COR-L47 (cell line): ENCODE results near the gene REEP5.
"Not testable (repeated sequence)": the region's sequence is repeated elsewhere in the genome, so short reads cannot be mapped to it uniquely, and the experiment has no call there.

Source experiments
- DNase-seq: peaks from one replicate; lab custom pipeline; 2025; lab: John Stamatoyannopoulos, UW

Gene REEP5

DNA sequence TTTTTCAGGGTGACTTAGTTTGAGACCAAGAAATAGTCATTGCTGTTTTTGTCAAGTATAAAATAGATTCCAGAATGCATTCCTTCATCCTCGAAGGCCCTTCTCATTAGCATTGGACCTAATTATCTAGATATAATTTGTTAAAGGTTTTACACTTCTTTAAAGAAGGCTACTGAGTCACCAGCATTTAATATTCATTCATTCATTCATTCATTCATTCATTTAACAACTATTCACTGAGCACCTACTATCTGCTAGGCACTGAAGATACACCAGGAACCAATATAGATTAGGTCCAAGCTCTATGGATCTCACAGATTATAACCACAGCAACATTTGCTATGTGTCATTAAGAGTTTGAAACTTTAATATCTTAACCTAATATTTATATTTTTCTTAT lies 11.1 kb upstream of the REEP5 start:
- no peak for DNase-seq

DNA sequence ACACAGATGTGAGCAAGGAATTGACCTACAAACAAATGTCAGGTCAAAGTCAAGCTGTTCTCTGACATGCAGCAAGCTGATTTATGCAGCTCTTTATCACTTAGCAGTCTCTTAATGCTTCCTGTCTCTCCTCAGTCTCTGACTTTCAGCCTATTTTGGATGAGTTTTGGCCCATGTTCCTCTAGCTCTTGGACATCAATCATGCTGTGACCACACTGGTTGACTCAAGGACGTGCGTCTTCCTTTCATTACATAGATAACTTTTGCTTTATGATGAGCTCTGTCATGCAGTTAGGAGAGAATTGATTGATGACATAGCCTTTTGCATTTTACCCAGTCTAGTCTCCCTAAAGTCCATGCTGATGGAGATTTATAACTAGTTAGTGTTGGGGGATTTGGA lies 9.4 kb upstream of the REEP5 start:
- DNase-seq, result no peak

DNA sequence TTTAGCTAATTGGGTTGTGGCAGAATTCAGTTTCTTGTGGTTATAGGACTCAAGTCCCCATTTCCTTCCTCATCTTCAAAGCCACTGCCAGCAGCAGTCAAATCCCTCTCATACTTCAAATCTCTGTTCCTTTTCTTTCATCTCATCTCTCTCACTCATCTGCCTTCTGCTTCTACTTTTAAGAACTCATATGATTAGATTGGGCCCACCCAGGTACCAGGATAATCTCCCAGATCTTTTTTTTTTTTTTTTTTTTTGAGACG lies 8.0 kb upstream of the REEP5 start:
- DNase-seq, result no peak

DNA sequence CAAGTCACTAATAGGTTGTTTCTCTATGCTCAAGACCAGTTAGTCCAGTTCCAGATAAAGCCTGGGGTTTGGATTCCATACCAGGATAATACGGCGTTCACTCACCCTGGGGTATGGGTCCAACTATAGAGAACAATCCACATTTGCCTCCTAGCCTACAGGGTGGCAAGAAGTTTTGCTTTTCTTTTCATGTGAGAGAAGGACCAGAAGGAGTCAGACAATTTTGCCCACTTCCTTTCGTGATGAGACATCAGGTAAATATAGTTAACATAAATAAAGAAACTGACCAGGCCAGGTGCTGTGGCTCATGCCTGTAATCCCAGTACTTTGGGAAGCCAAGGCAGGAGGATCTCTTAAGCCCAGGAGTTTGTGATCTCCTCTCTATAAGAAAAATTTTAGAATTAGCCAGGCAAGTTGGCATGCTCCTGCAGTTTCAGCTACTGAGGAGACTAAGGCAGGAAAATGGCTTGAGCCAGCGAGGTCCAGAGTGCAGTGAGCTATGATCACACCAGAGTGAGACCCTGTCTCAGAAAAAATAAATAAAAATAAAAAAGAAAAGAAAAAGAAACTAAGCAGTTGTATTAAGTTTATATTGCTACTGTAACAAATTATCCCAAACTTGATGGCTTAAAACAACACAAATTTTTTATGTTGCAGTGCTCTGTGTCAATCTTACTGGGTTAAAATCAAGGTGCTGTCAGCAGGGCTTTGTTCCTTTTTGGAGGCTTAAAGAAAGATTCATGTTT lies 7.5 kb upstream of the REEP5 start:
- no peak for DNase-seq

DNA sequence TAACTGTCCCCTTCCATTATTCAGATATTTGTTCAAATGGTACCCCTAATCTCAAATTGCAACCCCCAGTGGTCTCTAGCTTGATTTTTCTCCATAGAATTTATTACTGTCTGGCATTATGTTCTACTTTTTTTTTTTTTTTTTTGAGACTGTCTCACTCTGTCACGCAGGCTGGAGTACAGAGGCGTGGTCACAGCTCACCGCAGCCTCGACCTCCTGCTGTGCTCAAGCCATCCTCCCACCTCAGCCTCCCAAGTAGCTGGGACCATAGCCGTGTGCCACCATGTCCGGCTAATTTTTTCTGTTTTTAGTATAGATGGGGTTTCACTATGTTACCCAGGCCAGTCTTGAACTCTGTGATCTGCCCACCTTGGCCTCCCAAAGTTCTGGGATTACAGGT lies 2.0 kb upstream of the REEP5 start:
- no peak for DNase-seq

DNA sequence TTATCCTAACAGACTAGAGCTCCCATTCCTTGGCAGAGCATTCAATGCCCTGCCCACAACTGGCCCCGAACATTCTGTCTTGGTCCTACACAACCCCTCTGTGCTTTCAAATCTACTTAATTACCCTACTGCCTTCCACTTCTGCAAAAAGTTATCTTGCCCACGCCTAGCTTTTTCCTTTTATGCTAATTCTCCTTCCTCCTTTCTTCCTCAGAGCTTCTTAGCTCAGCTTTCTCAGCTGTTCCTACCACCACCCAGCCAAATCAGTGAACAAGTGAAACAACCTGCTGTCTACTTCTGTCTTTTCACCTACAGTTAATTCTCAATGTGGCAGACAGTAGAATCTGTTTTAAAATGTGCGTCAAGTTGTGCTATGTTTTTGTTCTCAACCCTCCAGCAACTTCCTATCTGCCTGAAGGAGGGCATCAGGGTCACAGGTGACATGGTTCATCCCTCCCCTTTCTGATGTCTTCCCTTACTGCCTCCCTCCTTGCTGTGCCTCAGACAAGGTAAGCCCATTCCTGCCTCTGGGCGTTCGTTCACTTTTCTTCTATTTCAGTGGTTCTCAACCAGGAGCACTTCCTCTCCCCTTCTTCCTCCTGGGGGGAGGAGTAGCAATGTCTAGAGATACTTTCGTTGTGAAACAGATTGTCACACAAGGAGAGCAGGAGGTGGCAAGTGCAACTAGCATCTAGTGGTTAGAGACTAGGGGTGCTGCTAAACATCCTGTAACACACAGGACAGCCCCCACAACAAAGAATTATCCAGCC lies 1.3 kb upstream of the REEP5 start:
- DNase-seq, result no peak

DNA sequence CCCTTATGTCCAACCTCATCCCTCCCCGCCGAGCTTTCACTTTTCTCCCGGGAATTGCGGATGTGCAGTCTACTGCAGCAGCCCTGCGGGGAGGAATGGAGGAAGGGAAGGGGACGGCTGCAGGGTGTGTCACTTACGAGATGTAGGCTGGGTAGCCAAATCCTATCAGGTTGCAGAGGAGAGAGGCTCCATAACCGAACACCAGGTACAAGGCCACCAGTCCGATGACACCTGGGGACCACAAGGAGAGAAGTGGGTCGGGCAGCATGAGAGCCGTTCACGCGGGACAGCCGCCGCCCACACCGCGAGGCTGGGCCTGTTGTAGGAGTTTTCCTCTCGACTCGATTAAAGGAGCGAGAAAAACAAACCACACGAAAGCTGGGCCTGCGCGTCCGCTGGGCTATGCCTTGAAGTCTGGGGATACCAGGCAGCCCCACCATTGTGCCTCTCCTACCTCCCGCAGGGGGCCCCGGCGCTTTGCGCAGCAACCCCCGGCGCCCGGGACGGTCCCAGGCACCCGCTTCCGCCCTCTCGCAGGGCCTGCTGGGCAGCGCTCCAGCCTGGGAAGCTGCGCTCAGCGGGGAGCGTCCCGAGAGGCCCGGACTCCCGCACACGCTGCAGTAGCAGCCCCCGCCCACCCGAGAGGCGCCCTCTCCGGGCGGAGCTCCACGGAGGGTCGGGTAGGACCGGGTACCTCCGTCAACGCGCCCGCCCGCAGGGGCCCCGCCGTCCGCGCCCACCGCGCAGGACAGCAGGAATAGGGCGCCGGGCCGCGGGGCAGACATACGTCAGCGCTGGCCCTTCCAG lies 798 bp downstream of the REEP5 start:
- peak; percentile 72 for DNase-seq

DNA sequence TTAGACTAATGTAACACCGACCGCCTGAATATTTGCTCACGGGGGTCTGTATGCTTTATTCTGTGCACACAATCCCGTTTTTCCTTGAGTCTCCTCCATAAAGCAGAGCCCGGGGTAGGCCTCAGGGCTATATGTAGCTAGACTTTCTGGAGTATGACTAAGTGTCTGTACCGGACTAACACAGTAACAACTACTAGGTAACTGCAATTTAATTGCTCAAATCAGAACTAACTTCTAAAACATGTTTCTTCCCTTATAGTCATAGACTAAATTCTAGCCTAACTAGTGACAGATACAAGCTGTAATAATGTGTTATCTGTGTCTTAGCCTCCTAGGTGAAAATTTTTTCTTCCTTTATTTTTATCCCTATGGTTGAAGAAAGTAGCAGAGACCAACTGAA lies 2.1 kb downstream of the REEP5 start:
- DNase-seq, result no peak

DNA sequence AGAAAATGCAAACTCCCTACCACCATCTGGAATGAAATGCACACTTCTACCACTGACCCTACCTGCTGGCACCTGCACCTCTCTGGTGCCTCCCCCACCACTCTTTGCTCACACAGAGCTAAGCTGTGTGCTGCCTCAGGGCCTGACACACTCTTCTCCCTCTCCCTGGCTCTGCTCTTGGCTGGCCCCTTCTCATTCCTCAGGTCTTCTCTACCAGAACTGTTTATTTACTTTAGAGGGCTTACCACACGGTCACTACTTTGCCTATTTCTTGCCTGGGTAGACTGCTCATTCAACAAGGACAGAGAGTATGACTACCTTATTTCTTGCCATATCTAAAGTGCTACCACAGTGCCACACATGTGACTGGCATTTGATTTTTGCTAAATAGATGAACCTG lies 3.3 kb downstream of the REEP5 start:
- no peak for DNase-seq

DNA sequence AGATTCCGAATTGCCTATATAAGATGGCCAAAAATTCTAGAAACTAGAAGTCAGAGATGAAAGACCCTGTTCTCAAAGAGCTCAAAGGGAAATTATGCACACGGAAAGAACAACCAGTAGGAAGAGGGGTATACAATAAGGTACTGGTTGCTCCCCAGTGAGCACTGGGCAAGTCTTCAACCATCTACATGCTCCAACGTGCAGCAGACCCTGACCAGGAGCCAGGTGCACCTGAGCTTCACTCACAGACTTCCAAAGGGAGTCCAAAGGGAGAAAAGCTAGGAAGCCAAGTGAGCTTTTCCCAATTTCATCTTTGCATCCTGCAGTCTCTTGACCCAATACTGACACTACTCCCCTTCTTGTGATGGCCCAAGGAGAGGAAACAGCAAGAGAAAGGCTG lies 3.9 kb downstream of the REEP5 start:
- DNase-seq, result no peak

DNA sequence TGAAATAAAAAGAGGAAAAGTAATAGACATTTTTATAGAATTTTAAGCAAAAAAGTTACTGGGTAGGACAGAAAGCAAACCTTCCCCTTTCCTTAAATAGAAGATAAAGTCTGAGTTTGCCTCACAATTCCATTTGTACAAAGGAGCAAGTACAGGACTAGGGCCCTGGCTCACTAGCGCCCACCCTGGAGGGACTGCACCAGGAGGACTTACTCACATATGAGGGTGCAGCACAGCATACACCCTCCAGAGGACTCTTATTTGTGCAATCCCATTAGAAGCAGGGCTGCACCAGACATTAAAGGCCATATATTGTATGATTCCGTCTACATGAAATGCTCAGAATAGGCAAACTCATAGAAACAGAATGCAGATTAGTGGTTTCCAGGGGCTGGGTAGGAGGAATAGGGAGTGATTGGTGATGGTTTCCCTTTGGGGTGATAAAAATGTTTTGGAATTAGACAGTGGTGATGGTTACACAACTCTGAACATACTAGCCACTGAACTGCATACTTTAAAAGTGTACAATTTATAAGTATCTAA lies 4.5 kb downstream of the REEP5 start:
- DNase-seq, result no peak

DNA sequence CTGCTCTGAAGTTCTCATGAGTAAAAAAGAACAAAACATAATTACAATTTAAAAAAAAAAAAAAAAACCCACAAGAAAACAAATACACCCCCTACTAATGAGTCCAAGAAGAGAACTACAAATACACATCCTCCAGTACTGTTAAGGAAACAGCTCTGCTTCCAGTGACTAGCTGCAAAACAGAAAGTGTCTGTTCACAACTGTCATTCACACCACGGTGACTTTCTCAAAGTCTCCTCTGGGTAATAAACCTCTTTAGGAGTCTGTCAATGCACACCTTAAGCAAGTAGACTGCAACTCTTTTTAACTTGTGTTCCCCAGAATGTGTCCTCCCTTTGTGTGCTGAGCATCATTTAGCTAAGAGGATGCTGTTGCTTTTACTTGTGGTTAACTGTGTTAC lies 6.2 kb downstream of the REEP5 start:
- no peak for DNase-seq

DNA sequence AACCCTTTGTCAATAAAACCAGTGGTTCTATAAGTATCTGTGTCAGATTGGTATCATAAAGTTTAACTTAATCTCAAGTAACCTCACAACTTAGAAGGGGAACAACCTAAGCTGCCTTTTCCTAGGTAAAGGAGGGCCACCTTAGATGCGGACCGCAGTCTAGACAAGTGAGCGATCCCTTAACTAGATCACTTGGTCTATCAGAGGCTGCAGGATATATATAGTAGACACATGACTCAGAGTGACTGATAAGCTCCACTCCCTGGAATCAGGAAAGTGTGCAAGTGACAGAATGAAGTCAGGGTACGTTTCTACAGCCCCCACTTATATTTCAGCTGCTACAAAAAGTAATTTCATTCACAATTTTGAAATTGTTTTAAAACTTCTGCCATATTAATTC lies 7.4 kb downstream of the REEP5 start:
- no peak for DNase-seq

DNA sequence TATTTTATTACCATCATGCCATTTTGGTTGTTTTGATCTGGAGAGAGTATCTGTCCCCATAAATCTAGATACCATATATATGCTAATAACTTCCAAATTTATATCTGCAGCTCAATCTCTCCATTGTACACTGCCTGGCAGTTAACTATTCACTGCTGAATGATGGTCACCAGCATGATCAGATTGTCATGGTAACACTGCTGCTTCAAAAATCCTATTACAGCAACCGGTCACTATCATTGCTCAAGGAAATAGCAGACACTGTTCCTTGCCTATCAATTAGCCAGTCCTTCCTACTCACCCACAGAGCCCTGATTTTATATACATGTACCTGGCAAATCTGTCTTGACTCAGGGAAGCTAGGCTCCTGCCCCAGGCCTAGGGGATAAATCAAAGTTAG lies 11.5 kb downstream of the REEP5 start:
- no peak for DNase-seq

DNA sequence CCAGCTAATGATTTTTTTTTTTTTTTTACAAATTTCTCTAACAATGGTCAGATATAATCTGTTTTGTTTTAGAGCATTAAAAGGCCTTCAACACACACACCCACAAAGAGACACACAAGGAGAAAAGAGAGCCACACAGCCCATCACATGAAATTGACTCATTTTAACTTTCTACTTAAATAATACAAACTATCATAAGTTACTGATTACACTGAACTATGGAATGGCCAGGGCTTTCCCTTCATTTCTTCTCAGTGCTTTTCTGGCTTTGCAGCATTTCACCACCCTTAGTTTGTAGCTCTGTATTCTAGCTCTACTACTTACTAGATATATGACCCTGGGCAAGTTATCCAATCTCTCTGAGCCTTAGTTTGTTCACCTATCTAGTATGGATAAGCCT lies 13.2 kb downstream of the REEP5 start:
- DNase-seq, result no peak

DNA sequence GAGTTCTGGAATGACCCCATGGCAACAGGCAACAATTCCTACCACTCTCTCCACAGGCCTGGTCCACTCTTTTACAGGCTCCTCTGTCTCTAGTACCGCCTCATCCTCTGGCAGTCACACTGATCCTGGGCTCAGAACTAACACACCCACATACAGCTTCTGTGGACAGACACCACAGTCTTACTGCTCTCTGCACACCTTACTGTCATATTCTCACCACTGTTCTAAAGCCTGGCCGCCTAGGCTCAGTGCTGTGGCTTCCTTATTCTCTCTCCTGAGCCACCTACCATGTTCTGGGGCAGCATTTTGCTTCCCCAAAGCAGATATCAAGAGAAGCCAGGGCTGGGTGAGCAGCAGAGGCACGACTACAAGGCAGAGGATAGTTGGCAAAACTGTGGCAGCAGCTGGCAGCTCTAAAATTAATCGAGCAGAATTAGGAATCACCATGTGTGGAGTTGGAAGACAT lies 14.8 kb downstream of the REEP5 start:
- DNase-seq, result no peak

DNA sequence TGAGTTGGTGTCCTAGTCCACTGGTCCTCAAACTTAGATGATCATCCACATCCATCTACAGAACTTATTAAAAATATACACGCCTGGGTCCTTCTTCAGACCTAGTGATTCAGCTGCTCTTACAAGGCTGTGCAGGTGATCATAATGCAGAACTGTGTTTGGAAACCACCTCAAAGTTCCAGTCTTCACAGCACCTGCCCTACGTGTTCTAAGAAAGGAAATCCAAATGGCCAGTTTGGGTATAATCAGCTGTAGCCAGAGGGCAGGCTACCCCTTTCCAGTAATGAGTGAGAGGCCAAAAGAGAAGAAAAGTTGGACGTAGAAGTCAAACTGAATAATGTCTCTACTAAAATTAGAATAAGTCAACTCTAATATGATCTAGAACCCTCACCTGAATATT lies 15.4 kb downstream of the REEP5 start:
- no peak for DNase-seq

DNA sequence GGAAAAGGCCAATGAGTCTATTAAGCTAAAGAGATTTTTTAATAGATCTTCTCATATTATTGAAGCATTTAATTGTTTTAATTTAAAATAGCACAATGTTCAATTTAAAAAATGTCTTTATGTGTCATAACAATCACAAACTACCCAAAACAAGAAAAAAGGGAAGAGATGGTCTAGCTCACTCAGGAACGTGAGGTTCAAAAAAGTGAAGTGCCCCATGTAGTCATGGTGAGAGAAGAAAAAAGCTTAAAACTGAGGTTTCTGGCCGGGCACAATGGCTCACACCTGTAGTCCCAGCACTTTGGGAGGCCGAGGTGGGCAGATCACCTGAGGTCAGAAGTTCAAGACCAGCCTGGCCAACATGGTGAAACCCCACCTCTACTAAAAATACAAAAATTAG lies 17.0 kb downstream of the REEP5 start:
- not testable (repeated sequence) for DNase-seq

DNA sequence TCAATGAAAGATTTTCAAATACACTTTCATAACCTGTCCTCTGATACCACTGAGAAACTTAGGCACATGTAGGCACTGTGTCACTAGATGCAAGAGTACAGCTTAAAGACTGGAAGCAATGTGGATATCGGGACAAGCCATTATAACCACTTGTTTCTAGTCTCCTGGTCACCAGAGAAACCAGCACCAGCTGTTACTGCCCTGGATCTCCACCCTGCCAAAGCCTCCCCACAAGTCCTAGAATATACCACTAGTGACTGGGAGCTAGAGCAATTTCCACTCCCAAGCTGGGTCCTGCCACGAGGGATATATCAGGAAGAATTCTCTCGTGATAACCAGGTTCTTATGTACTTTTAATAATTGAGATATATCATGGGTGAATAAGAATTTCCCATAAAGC lies 19.5 kb downstream of the REEP5 start:
- no peak for DNase-seq

DNA sequence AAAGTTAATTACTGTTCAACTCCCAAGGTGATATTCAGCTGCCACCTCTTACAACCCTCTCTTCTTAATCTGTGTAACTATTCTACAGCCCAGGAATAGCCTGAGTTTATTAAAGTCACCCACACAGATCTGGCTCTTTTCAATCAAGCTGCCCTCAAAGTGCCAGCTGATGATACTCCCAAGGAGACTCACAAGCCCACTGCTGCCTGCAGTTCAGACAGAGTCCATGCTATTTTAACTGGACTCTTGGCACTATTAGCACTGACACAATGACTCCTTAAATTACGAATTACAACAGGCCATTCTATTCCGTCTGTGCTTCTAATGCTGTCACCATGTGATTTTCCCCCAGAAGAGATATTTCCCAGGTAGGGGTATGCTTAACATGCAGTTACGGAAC lies 26.3 kb downstream of the REEP5 start:
- DNase-seq, result no peak

DNA sequence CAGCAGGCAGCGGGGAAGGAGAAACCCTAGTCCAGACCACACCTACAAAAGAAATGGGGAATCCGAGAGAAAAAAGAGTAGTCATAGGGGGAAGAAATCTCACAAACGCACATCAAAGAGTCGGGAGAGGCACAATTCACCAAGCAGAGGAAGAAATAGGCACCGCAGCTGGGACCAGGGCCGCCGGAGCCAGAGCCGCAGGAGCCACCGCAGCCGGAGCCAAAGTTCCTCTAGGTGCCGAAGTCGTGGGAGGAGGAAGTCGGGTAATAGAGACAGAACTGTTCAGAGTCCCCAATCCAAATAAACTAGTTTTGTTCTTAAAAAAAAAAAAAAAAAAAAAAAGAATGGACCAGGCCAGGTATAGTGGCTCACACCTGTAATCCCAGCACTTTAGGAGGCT lies 29.3 kb downstream of the REEP5 start:
- no peak for DNase-seq

DNA sequence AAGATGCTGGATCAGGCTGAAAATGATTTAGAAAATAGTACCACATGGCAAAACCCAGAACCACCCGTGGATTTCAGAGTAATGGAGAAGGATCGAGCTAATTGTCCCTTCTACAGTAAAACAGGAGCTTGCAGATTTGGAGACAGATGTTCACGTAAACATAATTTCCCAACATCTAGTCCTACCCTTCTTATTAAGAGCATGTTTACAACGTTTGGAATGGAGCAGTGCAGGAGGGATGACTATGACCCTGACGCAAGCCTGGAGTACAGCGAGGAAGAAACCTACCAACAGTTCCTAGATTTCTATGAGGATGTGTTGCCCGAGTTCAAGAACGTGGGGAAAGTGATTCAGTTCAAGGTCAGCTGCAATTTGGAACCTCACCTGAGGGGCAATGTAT lies 30.0 kb downstream of the REEP5 start:
- DNase-seq, result not testable (repeated sequence)

DNA sequence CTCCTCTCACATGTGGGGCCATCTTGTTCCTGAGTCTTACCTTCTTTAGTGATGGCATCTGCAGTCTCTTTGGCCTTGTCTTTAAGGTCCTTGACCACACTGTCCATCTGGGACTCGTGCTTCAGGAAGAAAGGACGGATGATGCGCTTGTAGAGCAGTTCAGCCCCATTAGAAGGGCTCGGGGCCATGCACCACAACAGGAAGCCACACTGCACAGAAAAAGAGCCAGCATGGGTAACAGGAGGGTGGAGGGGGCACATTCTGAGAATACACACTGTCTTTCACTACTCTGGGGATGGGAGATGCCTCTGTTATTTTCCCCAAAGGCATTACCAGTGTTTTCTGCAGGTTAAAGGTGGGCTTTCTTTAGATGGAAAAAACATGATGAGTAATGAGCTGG lies 35.1 kb downstream of the REEP5 start:
- no peak for DNase-seq
